H9 (cell line): Measurements from ENCODE around the gene INO80. TPM values are rescaled to one million over a fixed set of nuclear protein-coding genes. Genes with fewer than 3 reads are reported as not detected.

Experiments
- DNase-seq: peaks from one replicate; pipeline ENCODE4 v3.0.0-alpha.2; 2017
- H2AFZ ChIP-seq: one replicate; pipeline ENCODE4 v1.6.1; 2013; ENCODE audit warnings: mild to moderate bottlenecking, low read length, control low read depth, moderate library complexity
- H2AK5ac ChIP-seq: 2 replicates; pipeline ENCODE4 v1.6.1; 2013; ENCODE audit warnings: low read length, control low read depth, mixed read lengths; ENCODE audit not compliant: insufficient read length
- H2BK120ac ChIP-seq: one replicate; pipeline ENCODE4 v1.6.1; 2013; ENCODE audit warnings: low read depth, mild to moderate bottlenecking, low read length, control low read depth, inconsistent platforms; ENCODE audit not compliant: poor library complexity, severe bottlenecking
- H2BK12ac ChIP-seq: 2 replicates; pipeline ENCODE4 v1.6.1; 2013; ENCODE audit warnings: low read length, control low read depth, mixed read lengths, low read depth; ENCODE audit not compliant: insufficient read length
- H2BK15ac ChIP-seq: 2 replicates; pipeline ENCODE4 v1.6.1; 2013; ENCODE audit warnings: low read depth, low read length, control low read depth
- H2BK20ac ChIP-seq: one replicate; pipeline ENCODE4 v1.6.1; 2013; ENCODE audit warnings: low read depth, mild to moderate bottlenecking, low read length, control low read depth, inconsistent platforms; ENCODE audit not compliant: poor library complexity, severe bottlenecking
- H2BK5ac ChIP-seq: 2 replicates; pipeline ENCODE4 v1.6.1; 2013; ENCODE audit warnings: low read length, control low read depth, mixed read lengths; ENCODE audit not compliant: insufficient read length
- H3K14ac ChIP-seq: 2 replicates; pipeline ENCODE4 v1.6.1; 2013; ENCODE audit warnings: low read length, control low read depth; ENCODE audit not compliant: insufficient read depth
- H3K18ac ChIP-seq: 2 replicates; pipeline ENCODE4 v1.6.1; 2013; ENCODE audit warnings: low read depth, mild to moderate bottlenecking, mixed read lengths, low read length, control low read depth; ENCODE audit not compliant: insufficient read length
- H3K23ac ChIP-seq: 2 replicates; pipeline ENCODE4 v1.6.1; 2013; ENCODE audit warnings: low read length, control low read depth, mixed read lengths, low read depth; ENCODE audit not compliant: insufficient read length
- H3K23me2 ChIP-seq: 2 replicates; pipeline ENCODE4 v1.6.1; 2013; ENCODE audit warnings: low read depth, mild to moderate bottlenecking, mixed read lengths, low read length, control low read depth; ENCODE audit not compliant: insufficient read length, poor library complexity, severe bottlenecking
- H3K27ac ChIP-seq: 2 replicates; pipeline ENCODE4 v1.5.1; 2013; ENCODE audit warnings: low read length, control low read depth, mixed read lengths, low read depth; ENCODE audit not compliant: insufficient read length
- H3K27me3 ChIP-seq: 2 replicates; pipeline ENCODE4 v1.6.1; 2013; ENCODE audit warnings: low read length, control low read depth, inconsistent platforms; ENCODE audit not compliant: insufficient read depth
- H3K4ac ChIP-seq: 2 replicates; pipeline ENCODE4 v1.6.1; 2013; ENCODE audit warnings: low read depth, mild to moderate bottlenecking, control low read depth, inconsistent platforms, low read length, moderate library complexity
- H3K4me1 ChIP-seq: 2 replicates; pipeline ENCODE4 v1.6.1; 2013; ENCODE audit warnings: low read length, control low read depth, inconsistent platforms; ENCODE audit not compliant: insufficient read depth
- H3K4me2 ChIP-seq: 2 replicates; pipeline ENCODE4 v1.6.1; 2013; ENCODE audit warnings: low read length, control low read depth, mixed read lengths; ENCODE audit not compliant: insufficient read length, insufficient read depth
- H3K56ac ChIP-seq: 2 replicates; pipeline ENCODE4 v1.6.1; 2013; ENCODE audit warnings: low read depth, mild to moderate bottlenecking, mixed read lengths, low read length, control low read depth; ENCODE audit not compliant: insufficient read length
- H3K79me1 ChIP-seq: 2 replicates; pipeline ENCODE4 v1.6.1; 2013; ENCODE audit warnings: low read depth, mild to moderate bottlenecking, moderate library complexity, low read length, control low read depth, inconsistent platforms; ENCODE audit not compliant: insufficient read depth, poor library complexity, severe bottlenecking
- H3K79me2 ChIP-seq: 2 replicates; pipeline ENCODE4 v1.6.1; 2013; ENCODE audit warnings: low read length, control low read depth, inconsistent platforms; ENCODE audit not compliant: insufficient read depth
- H3K9ac ChIP-seq: 2 replicates; pipeline ENCODE4 v1.6.1; 2013; ENCODE audit warnings: low read length, control low read depth, mixed read lengths; ENCODE audit not compliant: insufficient read length; ENCODE audit errors: extremely low read depth
- H3K9me3 ChIP-seq: one replicate; pipeline ENCODE4 v1.6.1; 2013; ENCODE audit warnings: low read depth, low read length, inconsistent platforms; ENCODE audit not compliant: control insufficient read depth
- H3T11ph ChIP-seq: one replicate; pipeline ENCODE4 v1.6.1; 2013; ENCODE audit warnings: mild to moderate bottlenecking, low read length, control low read depth, inconsistent platforms
- H4K20me1 ChIP-seq: one replicate; pipeline ENCODE4 v1.6.1; 2013; ENCODE audit not compliant: control insufficient read depth, insufficient read length, insufficient read depth
- H4K5ac ChIP-seq: 2 replicates; pipeline ENCODE4 v1.6.1; 2013; ENCODE audit warnings: low read depth, mild to moderate bottlenecking, mixed read lengths, low read length, control low read depth; ENCODE audit not compliant: insufficient read length
- H4K8ac ChIP-seq: replicated peaks from 2 replicates; pipeline ENCODE4 v1.6.1; 2013; ENCODE audit warnings: low read length, control low read depth, mixed read lengths, low read depth; ENCODE audit not compliant: insufficient read length
- H4K91ac ChIP-seq: 2 replicates; pipeline ENCODE4 v1.6.1; 2013; ENCODE audit warnings: low read depth, mild to moderate bottlenecking, moderate library complexity, mixed read lengths, low read length, control low read depth; ENCODE audit not compliant: insufficient read length
- H3K27ac Mint-ChIP-seq, 3 experiments: 2 replicates in 2 of 3; 3 replicates in 1 of 3; pipeline ENCODE4 v1.8.0; 2020 to 2021; ENCODE audit warnings: mixed read lengths in 3 of 3, mild to moderate bottlenecking in 1 of 3, moderate library complexity in 1 of 3
- H3K27me3 Mint-ChIP-seq: 2 replicates; pipeline ENCODE4 v1.8.0; 2021; ENCODE audit warnings: low read depth, mild to moderate bottlenecking, moderate library complexity, mixed read lengths
- H3K36me3 Mint-ChIP-seq, 3 experiments: 2 replicates in 2 of 3; 3 replicates in 1 of 3; pipeline ENCODE4 v1.8.0; 2020 to 2021; ENCODE audit warnings: low read depth in 3 of 3, mixed read lengths in 3 of 3; ENCODE audit not compliant: insufficient read depth in 1 of 3
- H3K4me1 Mint-ChIP-seq, 2 experiments: 2 replicates each; pipeline ENCODE4 v1.8.0; 2020; ENCODE audit warnings: mixed read lengths in 2 of 2
- H3K4me3 Mint-ChIP-seq, 2 experiments: 2 replicates in 1 of 2; 3 replicates in 1 of 2; pipeline ENCODE4 v1.8.0; 2020 to 2021; ENCODE audit warnings: mild to moderate bottlenecking in 2 of 2, mixed read lengths in 2 of 2, moderate library complexity in 1 of 2
- H3K9me3 Mint-ChIP-seq, 2 experiments: 2 replicates in 1 of 2; 3 replicates in 1 of 2; pipeline ENCODE4 v1.8.0; 2020; ENCODE audit warnings: mild to moderate bottlenecking in 2 of 2, mixed read lengths in 2 of 2, moderate library complexity in 1 of 2
- CTCF ChIP-seq: fragments of 200-600 bp; sonication (generic); conservative IDR thresholded peaks from 3 replicates; pipeline ENCODE4 v1.8.0; 2021; ENCODE audit warnings: antibody characterized with exemption, mild to moderate bottlenecking
- WGBS: extraction: QIAGEN DNeasy Blood & Tissue Kit; methylation state at CpG from one replicate; pipeline ENCODE4 v1.1.7; 2013; ENCODE audit warnings: missing lambda C conversion rate, low lambda C conversion rate, mixed read lengths; ENCODE audit not compliant: insufficient read length; ENCODE audit errors: extremely low coverage; 5-methylcytosine and 5-hydroxymethylcytosine counted together
- total RNA-seq: library from RNA; stranded (reverse); gene quantifications from 2 replicates; pipeline ENCODE4 v1.2.1, GENCODE V29; 2021

The INO80 gene
- total RNA-seq, 1 experiment from 2014 or later = 29.2 TPM

DNA sequence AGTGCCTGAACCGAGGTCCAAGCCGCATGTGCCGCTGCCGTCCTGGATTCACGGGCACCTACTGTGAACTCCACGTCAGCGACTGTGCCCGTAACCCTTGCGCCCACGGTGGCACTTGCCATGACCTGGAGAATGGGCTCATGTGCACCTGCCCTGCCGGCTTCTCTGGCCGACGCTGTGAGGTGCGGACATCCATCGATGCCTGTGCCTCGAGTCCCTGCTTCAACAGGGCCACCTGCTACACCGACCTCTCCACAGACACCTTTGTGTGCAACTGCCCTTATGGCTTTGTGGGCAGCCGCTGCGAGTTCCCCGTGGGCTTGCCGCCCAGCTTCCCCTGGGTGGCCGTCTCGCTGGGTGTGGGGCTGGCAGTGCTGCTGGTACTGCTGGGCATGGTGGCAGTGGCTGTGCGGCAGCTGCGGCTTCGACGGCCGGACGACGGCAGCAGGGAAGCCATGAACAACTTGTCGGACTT, 179.8 kb downstream of the INO80 start:
- Histone ChIP-seq H3K23me2 (peaks cover 3% of the 10 kb centered on the region), H2BK12ac (no peak overlapping the region), H4K8ac (no peak overlapping the region), H2BK5ac (no peak overlapping the region), H3K9ac (no peak overlapping the region), H2AFZ (no peak overlapping the region), H3K23ac (no peak overlapping the region), H4K20me1 (no peaks in the 10 kb centered on the region), H3K4ac (no peak overlapping the region), H3T11ph (no peak overlapping the region), H3K18ac (no peak overlapping the region), H2BK15ac (no peak overlapping the region), H2AK5ac (no peak overlapping the region), H4K91ac (no peak overlapping the region), H3K14ac (no peak overlapping the region), H3K4me2 (no peak overlapping the region), H3K27me3 (peaks cover 10% of the 10 kb centered on the region; the same call in 1 of the 2 replicates), H4K5ac (no peak overlapping the region), H3K79me2 (no peaks in the 10 kb centered on the region), H3K27ac (no peak overlapping the region), H3K4me1 (no peaks in the 10 kb centered on the region), H3K56ac (no peak overlapping the region), H3K79me1 (no peaks in the 10 kb centered on the region), H3K9me3 (no peaks in the 10 kb centered on the region), H2BK120ac (no peak overlapping the region), H2BK20ac (no peak overlapping the region)
- Mint-ChIP-seq H3K4me3 (no peak overlapping the region), H3K27ac (no peak overlapping the region), H3K27me3 (peaks cover 83% of the 10 kb centered on the region), H3K9me3 (no peaks in the 10 kb centered on the region; a peak in 1 of 5 replicates), H3K4me1 (peaks cover 18 to 27% of the 10 kb centered on the region in 2 experiments), H3K36me3 (no peaks in the 10 kb centered on the region)
- no CpG with 5 or more reads among the region's 31 CpGs for WGBS
- no peak for DNase-seq
- no peak for TF ChIP-seq CTCF
